ENCODE measurements around the gene VPS13D. TPM values are rescaled to one million over a fixed set of nuclear protein-coding genes. Genes with fewer than 3 reads are reported as not detected.
"Not testable (repeated sequence)": the region's sequence is repeated elsewhere in the genome, so short reads cannot be mapped to it uniquely, and the experiment has no call there.

VPS13D gene
- total and polyA plus RNA-seq, 2 donors (not counting 3 experiments of a cell fraction or from before 2014, with no cell fraction given): 13.6 to 48.5 TPM

GRCh38 chr1:12469990-12470389, 240.2 kb downstream of the VPS13D start:
- no peak for DNase-seq (ENCODE audit: low read depth, low spot score)
- no peaks in the 10 kb centered on the region for H3K27me3 ChIP-seq (ENCODE audit: control insufficient read depth in 2 of 2, insufficient read depth in 2 of 2, low read length in 2 of 2)
- H3K9me3 ChIP-seq (replicated peaks; ENCODE audit: control insufficient read depth, insufficient read depth, low read length): no peaks in the 10 kb centered on the region
- no peak overlapping the region for H3K4me3 ChIP-seq (replicated peaks in 1 of 3; ENCODE audit: insufficient read depth in 1 of 3, low read depth in 1 of 3, low read length in 3 of 3)
- H4K20me1 ChIP-seq (replicated peaks; ENCODE audit: control insufficient read depth, extremely low read depth, insufficient read depth, low read length): no peaks in the 10 kb centered on the region
- no peaks in the 10 kb centered on the region for H3K9me1 ChIP-seq (replicated peaks; ENCODE audit: control insufficient read depth, extremely low read depth, insufficient read depth, low read length)
- H3K4me1 ChIP-seq (ENCODE audit: control insufficient read depth, extremely low read depth, insufficient read depth, low read length): peaks cover 2% of the 10 kb centered on the region
- no peak overlapping the region for H3K4me2 ChIP-seq (ENCODE audit: insufficient read depth, low read length)
- no peak overlapping the region for H3K27ac ChIP-seq (ENCODE audit: insufficient read depth, low read depth, low read length)
- H3K36me3 ChIP-seq (ENCODE audit: control insufficient read depth in 2 of 2, extremely low read depth in 1 of 2, insufficient read depth in 2 of 2, low read length in 2 of 2): no peaks in the 10 kb centered on the region
- H3K9ac ChIP-seq (replicated peaks; ENCODE audit: extremely low read depth, insufficient read depth, low read length): no peak overlapping the region
- H2AFZ ChIP-seq (ENCODE audit: low read depth, low read length): no peak overlapping the region
- ChIA-PET POLR2A (no interaction called here), CTCF (interaction anchor here (1.0 to 1.4 kb wide), 2 partner anchors 9 to 32 kb away, joined by 3 to 4 read pairs; no protein-coding TSS in a partner anchor)
- intact Hi-C loops (cut with micrococcal nuclease) (loop anchor here (1.0 kb wide), 1 partner anchor 9 kb away; no protein-coding TSS in a partner anchor), dilution Hi-C loops (cut with MboI; ENCODE audit: extremely low pct_ligation_motif_present, low sequenced_read_pairs) (no loop called here)
- no peaks in the 10 kb centered on the region for H3K79me2 ChIP-seq (ENCODE audit: control insufficient read depth, insufficient read depth, low read length)
- no peak for TF ChIP-seq MAX (IDR thresholded peaks at IDR 0.05; ENCODE audit: insufficient read depth, insufficient read length)
- no peak for TF ChIP-seq CTCF (IDR thresholded peaks at IDR 0.05; ENCODE audit: extremely low read depth in 1 of 2, insufficient read depth in 1 of 2, low read depth in 1 of 2, low read length in 2 of 2)
- no TSS peak for BruUV-seq (replicated peaks)
- no peak for FAIRE-seq

- H3K79me2 ChIP-seq (ENCODE audit: control insufficient read depth, insufficient read depth, low read length); BruUV-seq (replicated peaks); H3K9me3 ChIP-seq (replicated peaks; ENCODE audit: control insufficient read depth, insufficient read depth, low read length); H2AFZ ChIP-seq (ENCODE audit: low read depth, low read length); POLR2A ChIA-PET; intact Hi-C loops (cut with micrococcal nuclease); H3K36me3 ChIP-seq (ENCODE audit: control insufficient read depth in 2 of 2, extremely low read depth in 1 of 2, insufficient read depth in 2 of 2, low read length in 2 of 2); H3K4me3 ChIP-seq (replicated peaks in 1 of 3; ENCODE audit: insufficient read depth in 1 of 3, low read depth in 1 of 3, low read length in 3 of 3); H3K9ac ChIP-seq (replicated peaks; ENCODE audit: extremely low read depth, insufficient read depth, low read length); DNase-seq (ENCODE audit: low read depth, low spot score); H3K4me2 ChIP-seq (ENCODE audit: insufficient read depth, low read length); H3K4me1 ChIP-seq (ENCODE audit: control insufficient read depth, extremely low read depth, insufficient read depth, low read length); H4K20me1 ChIP-seq (replicated peaks; ENCODE audit: control insufficient read depth, extremely low read depth, insufficient read depth, low read length); H3K27ac ChIP-seq (ENCODE audit: insufficient read depth, low read depth, low read length); H3K27me3 ChIP-seq (ENCODE audit: control insufficient read depth in 2 of 2, insufficient read depth in 2 of 2, low read length in 2 of 2); FAIRE-seq; H3K9me1 ChIP-seq (replicated peaks; ENCODE audit: control insufficient read depth, extremely low read depth, insufficient read depth, low read length); dilution Hi-C loops (cut with MboI; ENCODE audit: extremely low pct_ligation_motif_present, low sequenced_read_pairs): not testable (repeated sequence)
- CTCF ChIA-PET: interaction anchor here (0.5 to 1.4 kb wide), 3 partner anchors 10 to 356 kb away, joined by 3 to 4 read pairs (median 3); no protein-coding TSS in a partner anchor
Measured at GRCh38 chr1:12470916-12471315, 241.1 kb downstream of the VPS13D start.

Data from endothelial cell of umbilical vein (primary cell).